ENCODE data around the gene MED9.
"Not testable (repeated sequence)": the region's sequence is repeated elsewhere in the genome, so short reads cannot be mapped to it uniquely, and the experiment has no call there.

Gene MED9

GRCh38 chr17:17484451-17484899 lies 7.7 kb downstream of the MED9 start:
- DNase-seq (ENCODE audit: low read depth): no peak
- TF ChIP-seq POLR2A (IDR thresholded peaks at IDR 0.05; ENCODE audit: extremely low read depth, insufficient read length) (no peak), CTCF (IDR thresholded peaks at IDR 0.05; ENCODE audit: low read depth, low read length) (no peak), MAX (IDR thresholded peaks at IDR 0.05; ENCODE audit: low read depth, low read length) (no peak), MYC (IDR thresholded peaks at IDR 0.05; ENCODE audit: low read depth, low read length) (no peak)
- H3K4me3 ChIP-seq (ENCODE audit: low read depth, low read length): no peak overlapping the region

GRCh38 chr17:17485420-17485819 lies 8.6 kb downstream of the MED9 start:
- no peak for TF ChIP-seq MYC (IDR thresholded peaks at IDR 0.05; ENCODE audit: low read depth, low read length)
- TF ChIP-seq MAX (IDR thresholded peaks at IDR 0.05; ENCODE audit: low read depth, low read length): no peak
- no peak for TF ChIP-seq CTCF (IDR thresholded peaks at IDR 0.05; ENCODE audit: low read depth, low read length)
- no peak for TF ChIP-seq POLR2A (IDR thresholded peaks at IDR 0.05; ENCODE audit: extremely low read depth, insufficient read length)
- DNase-seq (ENCODE audit: low read depth): no peak
- H3K4me3 ChIP-seq (ENCODE audit: low read depth, low read length): no peak overlapping the region

GRCh38 chr17:17486416-17486815 lies 9.6 kb downstream of the MED9 start:
- not testable (repeated sequence) for DNase-seq (ENCODE audit: low read depth); H3K4me3 ChIP-seq (ENCODE audit: low read depth, low read length)

- TF ChIP-seq MYC (IDR thresholded peaks at IDR 0.05; ENCODE audit: low read depth, low read length) (no peak), CTCF (IDR thresholded peaks at IDR 0.05; ENCODE audit: low read depth, low read length) (no peak), POLR2A (IDR thresholded peaks at IDR 0.05; ENCODE audit: extremely low read depth, insufficient read length) (no peak), MAX (IDR thresholded peaks at IDR 0.05; ENCODE audit: low read depth, low read length) (no peak)
- H3K4me3 ChIP-seq (ENCODE audit: low read depth, low read length): no peak overlapping the region
- no peak for DNase-seq (ENCODE audit: low read depth)
Observed at GRCh38 chr17:17487998-17488397, 11.2 kb downstream of the MED9 start.

GRCh38 chr17:17491031-17491471 lies 14.3 kb downstream of the MED9 start:
- no peak overlapping the region for H3K4me3 ChIP-seq (ENCODE audit: low read depth, low read length)
- TF ChIP-seq CTCF (IDR thresholded peaks at IDR 0.05; ENCODE audit: low read depth, low read length): no peak
- no peak for TF ChIP-seq MYC (IDR thresholded peaks at IDR 0.05; ENCODE audit: low read depth, low read length)
- no peak for TF ChIP-seq MAX (IDR thresholded peaks at IDR 0.05; ENCODE audit: low read depth, low read length)
- no peak for TF ChIP-seq POLR2A (IDR thresholded peaks at IDR 0.05; ENCODE audit: extremely low read depth, insufficient read length)

GRCh38 chr17:17491546-17491988 lies 14.8 kb downstream of the MED9 start:
- no peak overlapping the region for H3K4me3 ChIP-seq (ENCODE audit: low read depth, low read length)
- no peak for TF ChIP-seq CTCF (IDR thresholded peaks at IDR 0.05; ENCODE audit: low read depth, low read length)
- no peak for TF ChIP-seq POLR2A (IDR thresholded peaks at IDR 0.05; ENCODE audit: extremely low read depth, insufficient read length)

More at GRCh38 chr17:17491031-17491471, 14.3 kb downstream of the MED9 start:
- no peak for DNase-seq (ENCODE audit: low read depth)

More at GRCh38 chr17:17491546-17491988, 14.8 kb downstream of the MED9 start:
- DNase-seq (ENCODE audit: low read depth): no peak
